Ishikawa (cell line): ENCODE results near the gene MED13L.

Experiments used
- CEBPB ChIP-seq: IDR thresholded peaks from 2 replicates; pipeline ENCODE4 v1.6.1; 2012
- CREB1 ChIP-seq: IDR thresholded peaks from 2 replicates; pipeline ENCODE4 v1.6.1; 2012; ENCODE audit warnings: low read depth
- EGR1 ChIP-seq: IDR thresholded peaks from 2 replicates; pipeline ENCODE4 v1.6.1; 2012
- EP300 ChIP-seq: IDR thresholded peaks from 2 replicates; pipeline ENCODE4 v1.6.1; 2012; ENCODE audit warnings: borderline replicate concordance
- FOXM1 ChIP-seq: IDR thresholded peaks from 2 replicates; pipeline ENCODE4 v1.6.1; 2012; ENCODE audit warnings: low read depth, borderline replicate concordance
- NFIC ChIP-seq: IDR thresholded peaks from 2 replicates; pipeline ENCODE4 v1.6.1; 2012
- RAD21 ChIP-seq: IDR thresholded peaks from 2 replicates; pipeline ENCODE4 v1.6.1; 2012; ENCODE audit warnings: low read depth
- TAF1 ChIP-seq: IDR thresholded peaks from 2 replicates; pipeline ENCODE4 v1.6.1; 2012; ENCODE audit warnings: low read depth, mild to moderate bottlenecking
- TCF12 ChIP-seq: IDR thresholded peaks from 2 replicates; pipeline ENCODE4 v1.6.1; 2012; ENCODE audit warnings: low read depth
- TEAD4 ChIP-seq: IDR thresholded peaks from 2 replicates; pipeline ENCODE4 v1.6.1; 2012
- USF1 ChIP-seq: IDR thresholded peaks from 2 replicates; pipeline ENCODE4 v1.6.1; 2012
- YY1 ChIP-seq: IDR thresholded peaks from 2 replicates; pipeline ENCODE4 v1.6.1; 2012; ENCODE audit warnings: low read depth
- ZBTB7A ChIP-seq: IDR thresholded peaks from 2 replicates; pipeline ENCODE4 v1.6.1; 2012; ENCODE audit warnings: low read depth
- TF ChIP-seq, protein P1 (sequence below): IDR thresholded peaks from 2 replicates; pipeline ENCODE4 v1.6.1; 2012; ENCODE audit warnings: low read depth, mild to moderate bottlenecking
- TF ChIP-seq, protein P2 (sequence below): IDR thresholded peaks from 2 replicates; pipeline ENCODE4 v1.6.1; 2012

Gene MED13L

DNA sequence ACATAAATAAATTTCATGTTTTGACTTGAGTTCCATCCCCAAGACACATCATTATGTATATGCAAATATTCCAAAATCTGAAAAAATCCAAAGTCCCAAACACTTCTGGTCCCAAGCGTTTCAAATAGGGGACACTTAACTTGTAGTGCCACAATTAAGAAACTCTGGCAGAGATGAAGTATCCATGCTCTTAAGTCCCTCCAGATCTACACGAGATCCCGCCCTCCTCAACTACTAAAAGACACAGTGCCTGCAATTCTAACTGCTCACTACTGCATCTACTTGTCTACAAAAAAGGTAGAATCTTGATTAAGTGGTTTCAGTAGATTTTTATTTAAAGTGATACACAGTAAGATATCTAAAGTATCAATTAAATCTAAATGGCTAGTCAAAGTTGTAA is 97.0 kb downstream of the MED13L start:
- TF ChIP-seq NFIC (no peak), EGR1 (no peak), CREB1 (no peak), ZBTB7A (no peak), USF1 (no peak), TAF1 (no peak)

DNA sequence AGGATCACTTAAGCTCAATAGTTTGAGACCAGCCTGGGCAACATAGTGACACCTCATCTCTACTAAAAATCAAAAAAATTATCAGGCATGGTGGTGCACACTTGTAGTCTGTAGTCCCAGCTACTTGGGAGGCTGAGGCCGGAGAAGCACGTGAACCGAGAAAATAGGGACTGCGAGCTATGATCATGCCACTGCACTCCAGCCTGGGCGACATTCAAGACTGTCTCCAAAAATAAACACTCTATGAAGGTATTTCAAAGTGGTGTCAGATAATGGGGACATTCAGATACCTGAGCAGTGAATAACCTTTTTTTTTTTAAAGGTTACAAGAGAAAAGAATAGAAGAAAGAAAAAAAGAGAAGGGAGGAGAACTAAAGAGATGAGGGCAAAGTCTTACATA is 98.1 kb downstream of the MED13L start:
- TF ChIP-seq EGR1 (no peak), TCF12 (no peak), NFIC (no peak), TEAD4 (no peak), TAF1 (no peak), FOXM1 (no peak), YY1 (no peak), RAD21 (no peak), USF1 (no peak), CREB1 (no peak), EP300 (no peak), CEBPB (no peak)
- TF ChIP-seq, protein P1, sequence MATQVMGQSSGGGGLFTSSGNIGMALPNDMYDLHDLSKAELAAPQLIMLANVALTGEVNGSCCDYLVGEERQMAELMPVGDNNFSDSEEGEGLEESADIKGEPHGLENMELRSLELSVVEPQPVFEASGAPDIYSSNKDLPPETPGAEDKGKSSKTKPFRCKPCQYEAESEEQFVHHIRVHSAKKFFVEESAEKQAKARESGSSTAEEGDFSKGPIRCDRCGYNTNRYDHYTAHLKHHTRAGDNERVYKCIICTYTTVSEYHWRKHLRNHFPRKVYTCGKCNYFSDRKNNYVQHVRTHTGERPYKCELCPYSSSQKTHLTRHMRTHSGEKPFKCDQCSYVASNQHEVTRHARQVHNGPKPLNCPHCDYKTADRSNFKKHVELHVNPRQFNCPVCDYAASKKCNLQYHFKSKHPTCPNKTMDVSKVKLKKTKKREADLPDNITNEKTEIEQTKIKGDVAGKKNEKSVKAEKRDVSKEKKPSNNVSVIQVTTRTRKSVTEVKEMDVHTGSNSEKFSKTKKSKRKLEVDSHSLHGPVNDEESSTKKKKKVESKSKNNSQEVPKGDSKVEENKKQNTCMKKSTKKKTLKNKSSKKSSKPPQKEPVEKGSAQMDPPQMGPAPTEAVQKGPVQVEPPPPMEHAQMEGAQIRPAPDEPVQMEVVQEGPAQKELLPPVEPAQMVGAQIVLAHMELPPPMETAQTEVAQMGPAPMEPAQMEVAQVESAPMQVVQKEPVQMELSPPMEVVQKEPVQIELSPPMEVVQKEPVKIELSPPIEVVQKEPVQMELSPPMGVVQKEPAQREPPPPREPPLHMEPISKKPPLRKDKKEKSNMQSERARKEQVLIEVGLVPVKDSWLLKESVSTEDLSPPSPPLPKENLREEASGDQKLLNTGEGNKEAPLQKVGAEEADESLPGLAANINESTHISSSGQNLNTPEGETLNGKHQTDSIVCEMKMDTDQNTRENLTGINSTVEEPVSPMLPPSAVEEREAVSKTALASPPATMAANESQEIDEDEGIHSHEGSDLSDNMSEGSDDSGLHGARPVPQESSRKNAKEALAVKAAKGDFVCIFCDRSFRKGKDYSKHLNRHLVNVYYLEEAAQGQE, result no peak
- TF ChIP-seq, protein P2, sequence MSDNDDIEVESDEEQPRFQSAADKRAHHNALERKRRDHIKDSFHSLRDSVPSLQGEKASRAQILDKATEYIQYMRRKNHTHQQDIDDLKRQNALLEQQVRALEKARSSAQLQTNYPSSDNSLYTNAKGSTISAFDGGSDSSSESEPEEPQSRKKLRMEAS, result no peak

DNA sequence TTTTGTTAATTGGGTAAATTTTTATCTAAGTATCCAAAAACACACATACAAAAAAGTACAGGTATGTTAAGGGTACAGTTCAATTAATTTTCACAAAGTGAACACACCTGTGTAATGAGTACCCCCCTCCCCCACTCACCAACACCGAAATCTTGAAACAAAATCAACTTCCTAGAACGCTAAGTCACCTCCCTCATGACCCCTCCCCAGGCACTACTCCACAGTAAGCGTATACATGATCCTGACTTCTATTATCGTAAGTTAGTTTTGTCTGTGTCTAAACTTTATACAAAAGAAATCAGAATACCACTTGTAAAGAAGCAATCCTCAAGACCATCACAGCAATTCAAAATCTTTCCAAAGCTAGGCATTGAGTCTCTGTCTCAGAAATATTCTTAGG is 100.5 kb downstream of the MED13L start:
- TF ChIP-seq TAF1 (no peak), TEAD4 (no peak), CREB1 (no peak), CEBPB (no peak), EGR1 (no peak), RAD21 (no peak), NFIC (no peak), TCF12 (no peak), EP300 (no peak), YY1 (no peak), FOXM1 (no peak), USF1 (no peak), ZBTB7A (no peak)
- TF ChIP-seq, protein P2, result no peak
- TF ChIP-seq, protein P1, result no peak

DNA sequence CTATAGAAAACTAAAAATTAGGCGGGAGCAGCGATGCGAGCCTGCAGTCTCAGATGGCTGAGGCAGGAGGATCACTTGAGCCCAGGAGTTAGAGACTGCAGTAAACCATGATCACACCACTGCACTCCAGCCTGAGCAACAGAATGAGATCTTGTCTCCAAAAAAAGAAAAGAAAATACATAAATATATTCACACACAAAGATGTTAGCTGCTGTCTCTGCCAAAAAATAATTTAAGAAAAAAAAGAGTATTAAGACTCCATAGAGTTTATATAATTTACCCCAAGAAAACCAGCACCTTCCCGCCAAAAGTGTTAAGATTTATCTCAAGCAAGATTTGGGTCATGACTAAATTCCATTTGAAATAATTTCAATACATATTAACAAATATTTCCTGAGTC is 102.6 kb downstream of the MED13L start:
- TF ChIP-seq NFIC (no peak), ZBTB7A (no peak), CREB1 (no peak), RAD21 (no peak), TEAD4 (no peak), CEBPB (no peak), USF1 (no peak), FOXM1 (no peak), YY1 (no peak), TAF1 (no peak), TCF12 (no peak), EGR1 (no peak), EP300 (no peak)
- TF ChIP-seq, protein P1, result no peak
- TF ChIP-seq, protein P2, result no peak
